Measurements from ENCODE around the gene PINK1. TPM values are rescaled to one million over a fixed set of nuclear protein-coding genes. Genes with fewer than 3 reads are reported as not detected.
A peak's percentile ranks its signal among the peaks of the same experiment; 100 is the strongest.
"Not testable (repeated sequence)": the region's sequence is repeated elsewhere in the genome, so short reads cannot be mapped to it uniquely, and the experiment has no call there.

The PINK1 gene
- polyA plus RNA-seq (ENCODE audit: insufficient read length) = 44.9 TPM

DNA sequence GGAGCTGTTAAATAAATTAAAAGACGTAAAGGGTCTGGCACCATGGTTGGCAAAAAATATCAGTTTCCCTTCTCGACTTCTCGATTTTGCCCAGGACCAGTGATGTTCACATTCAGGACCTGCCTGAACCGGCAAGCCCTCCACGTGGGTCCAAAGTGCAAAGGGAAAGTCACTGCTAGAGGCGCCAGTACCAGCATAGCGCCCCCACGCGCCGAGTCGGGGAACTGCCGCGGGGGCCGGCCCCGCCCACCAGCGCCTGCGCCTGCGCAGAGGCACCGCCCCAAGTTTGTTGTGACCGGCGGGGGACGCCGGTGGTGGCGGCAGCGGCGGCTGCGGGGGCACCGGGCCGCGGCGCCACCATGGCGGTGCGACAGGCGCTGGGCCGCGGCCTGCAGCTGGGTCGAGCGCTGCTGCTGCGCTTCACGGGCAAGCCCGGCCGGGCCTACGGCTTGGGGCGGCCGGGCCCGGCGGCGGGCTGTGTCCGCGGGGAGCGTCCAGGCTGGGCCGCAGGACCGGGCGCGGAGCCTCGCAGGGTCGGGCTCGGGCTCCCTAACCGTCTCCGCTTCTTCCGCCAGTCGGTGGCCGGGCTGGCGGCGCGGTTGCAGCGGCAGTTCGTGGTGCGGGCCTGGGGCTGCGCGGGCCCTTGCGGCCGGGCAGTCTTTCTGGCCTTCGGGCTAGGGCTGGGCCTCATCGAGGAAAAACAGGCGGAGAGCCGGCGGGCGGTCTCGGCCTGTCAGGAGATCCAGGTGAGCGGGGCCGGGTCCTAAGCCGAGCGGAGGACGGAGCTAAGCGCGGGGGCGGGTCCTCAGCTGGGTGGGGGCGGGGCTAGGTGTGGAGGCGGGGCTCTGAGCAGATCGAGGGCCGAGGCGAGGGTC is at the start of gene PINK1:
TSS of gene PINK1 (plus strand) at position 269 of the 875 bp plus-strand sequence. CDS start at position 360, 91 bp downstream.
- peak; percentile 72 for DNase-seq

GRCh38 chr1:20584890-20585289 is 48.4 kb upstream of the PINK1 start:
- DNase-seq = no peak

- DNase-seq = no peak
These were observed 46.2 kb upstream of the PINK1 start for GRCh38 chr1:20586953-20587660.

DNA sequence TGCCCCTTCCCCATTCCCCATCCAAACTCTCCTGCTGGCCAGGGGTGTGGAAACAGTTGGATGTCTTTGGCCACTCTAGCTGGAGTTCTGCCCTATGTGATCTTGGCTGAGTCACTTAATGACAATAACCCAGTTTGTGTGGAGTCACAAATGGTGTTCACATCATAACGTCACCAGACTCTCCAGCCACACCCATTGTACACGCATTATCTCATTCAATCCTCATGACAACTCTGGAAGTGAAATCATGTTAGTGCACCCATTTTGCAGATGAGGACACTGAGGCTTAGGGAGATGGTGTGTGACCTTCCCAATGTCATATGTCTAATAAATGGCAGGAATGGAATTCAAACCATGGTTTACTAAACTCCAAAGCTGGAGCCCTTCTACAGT is 45.6 kb upstream of the PINK1 start:
- DNase-seq = peak; percentile 30

- no peak for DNase-seq
These were observed 44.5 kb upstream of the PINK1 start, which contains the start of gene CDA for GRCh38 chr1:20588634-20589225. TSS of gene CDA (plus strand) at chr1:20589097. CDS start at chr1:20589130, 33 bp downstream.

DNA sequence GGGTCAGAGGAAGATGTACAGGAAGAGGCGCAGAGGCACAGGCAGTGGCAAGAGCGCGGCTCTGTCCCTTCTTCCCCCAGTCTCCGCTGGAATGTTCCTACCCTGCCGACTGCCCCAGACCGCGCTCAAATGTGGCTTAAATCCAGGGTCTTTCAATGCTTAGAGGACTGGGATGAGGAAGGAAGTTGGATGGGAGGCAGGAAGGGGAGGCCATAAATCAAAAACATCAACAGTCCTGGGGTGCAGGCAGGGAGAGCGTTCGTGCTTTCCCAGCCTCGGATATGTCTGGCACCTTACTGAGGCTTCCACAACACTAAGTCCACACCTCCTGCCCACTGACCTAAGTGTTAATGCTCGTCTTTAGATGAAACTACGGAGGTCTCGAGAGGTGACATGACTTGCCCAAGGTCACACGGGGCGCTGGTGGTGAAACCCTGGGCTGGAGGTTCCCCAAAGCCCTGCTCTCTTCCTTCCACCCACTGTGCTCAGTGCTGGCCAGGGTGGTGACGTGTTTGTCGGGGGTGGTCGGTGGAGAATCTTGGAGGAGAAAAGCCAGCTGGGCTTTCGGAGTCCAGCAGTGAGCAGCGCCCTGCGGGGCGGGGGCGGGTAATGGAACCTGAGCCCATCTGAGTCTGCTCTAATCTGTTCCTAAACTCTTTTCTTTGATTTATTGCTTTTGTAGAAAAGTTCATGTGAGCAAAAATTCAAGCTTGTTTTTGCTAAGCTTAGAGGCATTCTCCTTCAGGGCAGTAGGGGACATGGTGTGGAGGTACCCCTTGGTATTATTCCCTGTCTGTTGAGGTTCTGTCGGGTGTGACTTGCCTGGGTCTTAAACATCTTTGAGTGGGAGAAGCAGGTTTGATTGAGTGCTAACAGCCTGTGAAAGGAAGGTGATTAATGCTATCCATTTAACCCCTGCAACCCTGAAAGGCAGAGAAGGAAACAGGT is 43.7 kb upstream of the PINK1 start:
- DNase-seq = peak; percentile 47

DNA sequence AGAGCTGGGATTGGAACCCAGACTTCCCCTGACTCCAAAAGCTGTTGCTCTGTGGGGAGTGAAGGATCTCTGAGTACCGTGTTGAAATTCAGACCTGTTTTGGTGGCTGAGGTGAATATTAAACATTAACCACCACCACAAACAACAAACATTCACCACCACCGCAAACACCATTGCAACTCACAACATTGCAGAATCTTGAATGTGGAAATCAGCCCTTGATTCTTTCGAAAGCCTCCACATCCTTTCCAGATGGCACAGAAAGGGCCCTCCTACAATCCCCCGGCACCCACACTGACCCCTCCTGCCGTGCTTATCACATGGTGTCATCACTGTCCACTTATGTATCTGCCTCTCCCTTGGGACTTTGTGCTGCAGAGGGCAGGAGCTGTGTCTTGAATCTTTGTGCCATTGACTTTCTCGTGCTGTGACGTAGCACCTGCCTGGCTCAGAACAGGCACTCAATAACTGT is 42.9 kb upstream of the PINK1 start:
- DNase-seq = no peak

DNA sequence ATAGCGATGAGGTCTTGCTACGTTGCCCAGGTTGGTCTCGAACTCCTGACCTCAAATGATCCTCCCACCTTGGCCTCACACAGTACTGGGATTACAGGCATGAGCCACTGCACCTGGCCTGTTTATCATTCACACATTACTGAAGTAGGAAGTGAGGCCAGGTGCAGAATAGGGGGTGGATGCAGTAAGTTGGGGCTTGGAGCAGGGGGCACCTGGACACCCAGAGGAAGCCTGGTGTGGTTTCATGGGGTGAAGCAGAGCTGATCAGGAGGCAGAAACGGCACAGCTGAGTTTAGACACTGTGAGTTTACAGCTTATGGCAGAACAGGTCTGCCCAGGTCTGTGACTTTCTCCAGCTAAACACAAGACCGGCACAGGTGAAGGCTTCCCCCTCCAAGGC is 39.5 kb upstream of the PINK1 start:
- no peak for DNase-seq

GRCh38 chr1:20594746-20595145 is 38.5 kb upstream of the PINK1 start:
- no peak for DNase-seq

DNA sequence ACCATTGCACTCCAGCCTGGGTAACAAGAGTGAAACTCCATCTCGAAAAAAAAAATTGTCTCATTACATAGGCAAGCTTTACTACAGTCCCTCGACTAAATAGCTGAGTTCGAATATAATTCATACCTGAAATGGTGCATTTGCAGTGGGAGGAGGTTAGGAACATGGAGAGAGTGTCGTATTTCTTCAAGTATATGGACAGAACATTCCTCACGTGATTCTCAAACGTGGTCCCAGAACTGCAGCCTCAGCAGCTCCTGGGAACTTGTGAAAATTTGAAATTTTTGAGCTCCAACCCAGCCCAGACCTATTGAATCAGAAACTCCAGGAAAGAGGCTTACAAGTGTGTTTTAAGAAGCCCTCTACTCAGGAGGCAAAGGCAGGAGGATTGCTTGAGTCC is 37.2 kb upstream of the PINK1 start:
- no peak for DNase-seq

GRCh38 chr1:20597650-20598049 is 35.6 kb upstream of the PINK1 start:
- no peak for DNase-seq

DNA sequence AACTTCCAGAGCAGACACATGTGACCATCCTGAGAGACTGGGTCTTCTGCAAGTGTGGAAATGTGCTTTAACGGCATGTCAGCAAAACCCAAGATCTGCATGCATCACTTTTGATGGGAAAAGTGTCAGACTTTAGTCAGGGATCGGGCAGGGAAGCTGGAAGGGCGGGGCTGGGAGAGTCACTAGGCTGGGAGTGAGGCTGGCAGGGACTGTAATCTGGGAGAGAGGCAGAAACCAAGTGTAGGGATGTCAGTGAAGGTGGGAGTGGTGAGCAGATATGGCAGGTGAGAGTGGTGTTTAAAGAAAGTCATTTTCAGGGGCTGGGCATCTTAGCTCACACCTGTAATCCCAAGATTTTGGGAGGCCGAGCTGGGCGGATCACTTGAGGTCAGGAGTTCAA is 33.1 kb upstream of the PINK1 start:
- no peak for DNase-seq

DNA sequence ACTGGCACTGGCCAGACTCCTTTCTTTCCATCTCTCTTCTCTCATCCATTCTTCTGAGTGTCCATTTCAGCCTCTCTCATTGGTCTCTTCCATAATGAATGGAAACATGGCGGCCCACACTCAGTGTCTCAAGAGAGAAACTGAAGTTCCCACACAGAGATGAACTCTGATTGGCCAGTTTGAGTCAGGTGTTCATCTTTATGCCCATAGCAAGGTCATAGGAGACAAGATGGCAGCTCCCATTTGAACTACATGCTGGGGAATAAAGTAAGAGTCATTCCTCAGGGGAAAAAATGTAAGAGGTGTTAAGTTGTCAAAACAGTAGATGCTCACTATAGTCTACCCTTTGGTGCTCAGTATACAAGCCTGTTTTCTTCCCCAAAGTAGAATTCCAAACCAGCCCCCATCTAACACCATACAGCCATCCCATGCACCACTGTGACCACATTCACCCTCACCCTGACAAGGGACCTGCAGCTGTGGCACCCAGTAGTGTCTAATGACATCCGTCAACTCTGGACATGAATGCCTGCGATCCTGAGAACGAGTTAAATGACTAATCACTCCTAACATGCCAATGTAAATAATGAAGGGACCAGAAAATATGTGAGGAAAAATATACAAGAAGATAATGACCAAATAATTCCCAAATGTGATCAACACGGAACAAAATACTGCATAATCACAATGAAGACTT is 32.0 kb upstream of the PINK1 start:
- no peak for DNase-seq

DNA sequence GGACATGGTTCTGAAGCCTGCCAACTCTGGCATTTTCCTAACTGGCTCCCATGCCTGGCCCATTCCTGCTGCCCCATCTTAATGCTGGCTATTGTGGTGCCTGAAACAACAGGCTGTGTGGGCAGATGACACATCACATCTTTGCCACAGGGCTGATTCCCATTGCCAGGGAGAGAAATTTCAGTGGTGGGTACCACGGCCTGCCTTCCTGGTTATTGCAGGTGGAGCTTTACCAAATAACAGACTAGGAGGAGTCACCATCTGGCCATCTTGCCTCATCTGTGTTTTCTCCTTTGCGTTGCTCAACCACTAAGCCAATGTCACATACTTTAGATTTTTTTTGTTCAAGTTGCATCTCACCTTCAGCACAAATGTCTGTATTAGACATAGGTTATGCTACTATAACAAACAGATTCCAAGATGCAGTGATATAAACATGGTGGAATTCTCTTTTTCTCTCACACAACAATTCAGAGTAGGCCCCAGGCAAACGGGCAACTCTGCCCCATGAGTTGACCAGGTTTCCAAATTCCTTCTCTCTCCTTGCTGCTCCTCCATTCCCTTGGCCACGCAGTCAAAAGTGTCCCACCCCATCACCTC is 30.3 kb upstream of the PINK1 start:
- no peak for DNase-seq

GRCh38 chr1:20603504-20604464 is 29.5 kb upstream of the PINK1 start:
- DNase-seq = no peak

DNA sequence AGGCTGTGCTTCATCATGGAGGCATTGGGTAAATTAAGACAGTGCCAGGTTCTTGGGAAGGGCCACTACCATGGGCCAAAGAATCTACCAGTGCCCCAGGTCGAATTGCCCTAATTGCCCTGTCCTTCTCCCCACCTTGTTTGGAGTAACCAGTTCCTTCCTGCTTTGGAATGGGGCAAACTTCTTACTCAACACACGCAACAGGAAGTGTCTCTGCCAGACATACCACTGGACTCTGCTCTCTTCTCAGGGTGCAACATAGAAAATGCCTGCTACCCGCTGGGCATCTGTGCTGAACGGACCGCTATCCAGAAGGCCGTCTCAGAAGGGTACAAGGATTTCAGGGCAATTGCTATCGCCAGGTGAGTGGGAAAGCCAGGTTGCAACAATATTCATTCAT is 28.6 kb upstream of the PINK1 start:
- no peak for DNase-seq

DNA sequence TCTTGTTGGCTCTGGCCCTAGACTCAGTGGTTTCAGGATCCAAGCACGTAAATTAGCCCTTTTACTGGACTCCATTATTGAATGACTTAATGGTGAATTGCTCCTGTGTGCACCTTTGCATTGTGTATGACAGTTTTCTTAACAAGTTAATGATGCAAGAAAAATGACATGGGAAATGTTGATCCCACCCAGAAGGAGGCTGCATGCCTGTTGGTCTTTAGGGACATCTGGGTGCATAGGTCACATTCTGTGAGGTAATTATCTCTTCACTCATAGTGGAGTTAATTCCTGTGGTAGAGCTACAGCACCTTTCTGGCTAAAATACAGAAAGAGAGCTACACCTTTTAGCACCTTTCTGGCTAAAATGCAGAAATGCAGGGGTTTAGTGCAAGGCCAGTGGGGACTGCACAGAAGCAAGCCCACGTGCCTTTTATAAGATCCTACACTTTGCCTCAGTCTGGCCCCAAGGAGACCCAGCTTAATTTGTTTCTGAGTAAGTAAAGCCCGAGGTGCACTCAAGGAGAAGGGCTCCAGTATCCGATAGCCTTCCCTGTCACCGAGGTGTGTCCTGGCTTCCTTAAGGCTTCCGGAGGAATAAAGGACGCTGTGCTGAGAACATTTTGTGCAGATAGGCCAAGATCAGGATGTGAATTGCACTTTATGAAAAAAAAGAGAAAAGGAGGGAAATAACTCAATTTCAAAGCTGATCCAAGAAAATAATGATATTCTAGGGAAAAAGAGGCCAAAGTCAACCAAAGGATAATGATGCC is 26.3 kb upstream of the PINK1 start:
- DNase-seq = not testable (repeated sequence)

GRCh38 chr1:20609541-20609940 is 23.7 kb upstream of the PINK1 start:
- no peak for DNase-seq

DNA sequence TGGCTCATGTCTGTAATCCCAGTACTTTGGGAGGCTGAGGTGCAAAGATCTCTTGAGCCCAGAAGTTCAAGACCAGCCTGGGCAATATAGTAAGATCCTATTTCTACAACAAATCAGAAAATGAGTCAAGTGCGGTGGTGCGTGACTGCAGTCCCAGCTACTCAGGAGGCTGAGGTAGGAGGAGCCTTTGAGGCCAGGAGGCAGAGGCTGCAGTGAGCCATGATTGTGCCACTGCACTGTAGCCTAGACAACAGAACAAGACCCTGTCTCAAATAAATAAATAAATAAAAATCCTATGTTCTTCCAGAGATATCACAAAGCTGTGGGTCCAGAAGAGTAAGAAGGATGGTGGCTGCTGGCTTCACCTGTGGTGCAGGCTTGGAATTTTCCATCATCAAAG is 22.3 kb upstream of the PINK1 start:
- no peak for DNase-seq
